ENCODE results near the gene NFE2L2. TPM values are rescaled to one million over a fixed set of nuclear protein-coding genes. Genes with fewer than 3 reads are reported as not detected.

The NFE2L2 gene
- total and polyA plus RNA-seq, 9 of the 15 experiments (the other 6 are each of a cell fraction or from before 2014, with no cell fraction given), result 29.3 to 120 (median 59.3) TPM

GRCh38 chr2:177211576-177212105 is 52.9 kb downstream of the NFE2L2 start:
- Histone ChIP-seq H3K4me2 (ENCODE audit: insufficient read depth, low read length) (peak overlapping the region; percentile 98), H2AFZ (ENCODE audit: low read depth, low read length) (peak overlapping the region; percentile 70), H3K27me3 (ENCODE audit: control insufficient read depth in 2 of 2, insufficient read depth in 2 of 2, low read length in 2 of 2) (no peaks in the 10 kb centered on the region), H3K9ac (ENCODE audit: insufficient read depth in 1 of 2, low read depth in 2 of 2, low read length in 2 of 2) (peak overlapping the region; percentile 94 to 99), H3K79me2 (ENCODE audit: control insufficient read depth, insufficient read depth, low read length) (peaks cover 58% of the 10 kb centered on the region), H3K4me1 (replicated peaks in 1 of 2; ENCODE audit: control insufficient read depth in 2 of 2, insufficient read depth in 2 of 2, low read length in 2 of 2) (peaks cover 3 to 6% of the 10 kb centered on the region in 2 experiments; a peak in 4 of 5 replicates), H3K9me1 (ENCODE audit: control insufficient read depth, insufficient read depth, low read length) (no peaks in the 10 kb centered on the region), H3K4me3 (peak overlapping the region; percentile 90), H3K36me3 (ENCODE audit: control insufficient read depth, insufficient read depth, low read length) (peaks cover 32% of the 10 kb centered on the region), H4K20me1 (replicated peaks; ENCODE audit: control insufficient read depth, insufficient read depth, low read length) (peaks cover 17% of the 10 kb centered on the region), H3K27ac (ENCODE audit: extremely low read depth, low read depth, low read length) (peak overlapping the region; percentile 99), H3K9me3 (replicated peaks; ENCODE audit: control insufficient read depth, insufficient read depth, low read depth, low read length) (no peaks in the 10 kb centered on the region)
- DNase-seq (ENCODE audit: extremely low read depth in 1 of 4, low spot score in 3 of 4) (no peak), ATAC-seq (no peak), FAIRE-seq (no peak)
- CTCF ChIA-PET (ENCODE audit: low intra/inter-chr PET ratio), result no interaction called here
- BruUV-seq (replicated peaks), result TSS peak; percentile 95
- intact Hi-C loops (cut with micrococcal nuclease) (loop anchor here (1.0 to 2.0 kb wide), 3 partner anchors 31 to 52 kb away; no protein-coding TSS in a partner anchor), in situ Hi-C loops (cut with MboI) (no loop called here)
- WGBS (ENCODE audit: insufficient coverage, low coverage, missing lambda C conversion rate), result 2% methylated on average over 6 of the region's 6 CpGs
- POLR2A ChIA-PET, result interaction anchor here (0.6 to 1.8 kb wide), 22 partner anchors 7 to 197 kb away, joined by 3 to 33 read pairs (median 6); partner anchors contain the start of gene NFE2L2
- TF ChIP-seq NFE2L1 (tag; IDR thresholded peaks at IDR 0.05; ENCODE audit: borderline replicate concordance, low read depth) (no peak), CUX1 (CRISPR knock-in tag; IDR thresholded peaks at IDR 0.05) (peak; percentile 62; the same call in 1 of the 2 replicates), ATF1 (CRISPR knock-in tag; IDR thresholded peaks at IDR 0.05) (no peak), ATF1 (tag; IDR thresholded peaks at IDR 0.05) (no peak), HDAC3 (IDR thresholded peaks at IDR 0.05; ENCODE audit: borderline replicate concordance, partially characterized antibody) (peak; percentile 69), PATZ1 (CRISPR knock-in tag; IDR thresholded peaks at IDR 0.05; ENCODE audit: borderline replicate concordance) (0 out of 2 replicates have a peak, but pooled peaks have one; percentile 14), GATAD2B (IDR thresholded peaks at IDR 0.05; ENCODE audit: borderline replicate concordance) (0 out of 2 replicates have a peak, but pooled peaks have one; percentile 12), ARID1B (IDR thresholded peaks at IDR 0.05) (0 out of 2 replicates have a peak, but pooled peaks have one; percentile 35), BRD4 (IDR thresholded peaks at IDR 0.05) (peak; percentile 96; the same call in 1 of the 2 replicates), FOSL1 (tag; conservative IDR thresholded peaks at IDR 0.05) (peak; percentile 46; the same call in 1 of the 2 replicates), SNRNP70 (optimal IDR thresholded peaks at IDR 0.05; ENCODE audit: low read depth, low read length) (no peak), SRF (CRISPR knock-in tag; IDR thresholded peaks at IDR 0.05) (0 out of 4 replicates have a peak, but pooled peaks of 1 of the 2 experiments have one; percentile 0), JUND (IDR thresholded peaks at IDR 0.05; ENCODE audit: borderline replicate concordance, low read depth, low read length) (no peak), JUND (tag; IDR thresholded peaks at IDR 0.05; ENCODE audit: borderline replicate concordance, low read depth, low read length) (peak; percentile 1; the same call in 1 of the 3 replicates), MAX (CRISPR knock-in tag; IDR thresholded peaks at IDR 0.05) (no peak)

All from K562 (cell line).